ENCODE results near the gene XCR1. TPM values are rescaled to one million over a fixed set of nuclear protein-coding genes. Genes with fewer than 3 reads are reported as not detected.

Gene XCR1
- total and polyA plus RNA-seq, 2 donors (not counting 3 experiments of a cell fraction or from before 2014, with no cell fraction given) = not detected

- H3K4me2 ChIP-seq (ENCODE audit: insufficient read depth, low read length) = no peak overlapping the region
- FAIRE-seq = no peak
- H3K36me3 ChIP-seq (ENCODE audit: control insufficient read depth in 2 of 2, extremely low read depth in 1 of 2, insufficient read depth in 2 of 2, low read length in 2 of 2) = no peaks in the 10 kb centered on the region
- H3K27me3 ChIP-seq (ENCODE audit: control insufficient read depth in 2 of 2, insufficient read depth in 2 of 2, low read length in 2 of 2) = no peaks in the 10 kb centered on the region
- no peaks in the 10 kb centered on the region for H3K79me2 ChIP-seq (ENCODE audit: control insufficient read depth, insufficient read depth, low read length)
- no peak overlapping the region for H3K4me3 ChIP-seq (replicated peaks in 1 of 3; ENCODE audit: insufficient read depth in 1 of 3, low read depth in 1 of 3, low read length in 3 of 3)
- H3K4me1 ChIP-seq (ENCODE audit: control insufficient read depth, extremely low read depth, insufficient read depth, low read length) = no peaks in the 10 kb centered on the region
- no peaks in the 10 kb centered on the region for H3K9me1 ChIP-seq (replicated peaks; ENCODE audit: control insufficient read depth, extremely low read depth, insufficient read depth, low read length)
- no TSS peak for BruUV-seq (replicated peaks)
- intact Hi-C loops (cut with micrococcal nuclease) = no loop called here
- no peak for DNase-seq (ENCODE audit: low read depth, low spot score)
- H4K20me1 ChIP-seq (replicated peaks; ENCODE audit: control insufficient read depth, extremely low read depth, insufficient read depth, low read length) = no peaks in the 10 kb centered on the region
- dilution Hi-C loops (cut with MboI; ENCODE audit: extremely low pct_ligation_motif_present, low sequenced_read_pairs) = no loop called here
- no peak overlapping the region for H2AFZ ChIP-seq (ENCODE audit: low read depth, low read length)
- no peak overlapping the region for H3K9ac ChIP-seq (replicated peaks; ENCODE audit: extremely low read depth, insufficient read depth, low read length)
- no peak for TF ChIP-seq FOS (IDR thresholded peaks at IDR 0.05; ENCODE audit: borderline replicate concordance, insufficient read depth, low read length)
- TF ChIP-seq MAX (IDR thresholded peaks at IDR 0.05; ENCODE audit: insufficient read depth, insufficient read length) = no peak
- TF ChIP-seq JUN (IDR thresholded peaks at IDR 0.05; ENCODE audit: borderline replicate concordance, insufficient read depth, insufficient read length, low read depth) = no peak
- TF ChIP-seq CTCF (IDR thresholded peaks at IDR 0.05; ENCODE audit: extremely low read depth in 1 of 2, insufficient read depth in 1 of 2, low read depth in 1 of 2, low read length in 2 of 2) = no peak
- no peak for TF ChIP-seq EZH2 (IDR thresholded peaks at IDR 0.05; ENCODE audit: borderline replicate concordance, low read depth, low read length, severe bottlenecking)
- no peak for TF ChIP-seq POLR2A (IDR thresholded peaks at IDR 0.05; ENCODE audit: low read depth, low read length)
- no peak for TF ChIP-seq GATA2 (IDR thresholded peaks at IDR 0.05; ENCODE audit: insufficient read depth, insufficient read length, low read depth, low read length)
- no peak for TF ChIP-seq MYC (IDR thresholded peaks at IDR 0.05; ENCODE audit: low read depth, low read length)
- no peak for TF ChIP-seq POLR2AphosphoS5 (IDR thresholded peaks at IDR 0.05; ENCODE audit: insufficient read depth, low read depth, low read length)
- H3K27ac ChIP-seq (ENCODE audit: insufficient read depth, low read depth, low read length) = no peak overlapping the region
- ChIA-PET POLR2A (no interaction called here), CTCF (no interaction called here)
- no peaks in the 10 kb centered on the region for H3K9me3 ChIP-seq (replicated peaks; ENCODE audit: control insufficient read depth, insufficient read depth, low read length)
These were observed 16.7 kb downstream of the XCR1 start for GRCh38 chr3:46010519-46011113.
